ENCODE data around the gene FOXL3. TPM values are rescaled to one million over a fixed set of nuclear protein-coding genes. Genes with fewer than 3 reads are reported as not detected.
A peak's percentile ranks its signal among the peaks of the same experiment; 100 is the strongest.
"Not testable (repeated sequence)": the region's sequence is repeated elsewhere in the genome, so short reads cannot be mapped to it uniquely, and the experiment has no call there.

FOXL3 gene
- total RNA-seq, 1 experiment from 2014 or later = not detected

GRCh38 chr7:242826-243579 is 47.0 kb upstream of the FOXL3 start:
- H3K4me3 ChIP-seq (ENCODE audit: low read depth in 2 of 2, low read length in 2 of 2); H3K27me3 ChIP-seq (ENCODE audit: control insufficient read depth, insufficient read depth, low read length); ATAC-seq; H3K9me3 ChIP-seq (ENCODE audit: control insufficient read depth, insufficient read depth, low read depth, low read length); BruUV-seq (replicated peaks); in situ Hi-C loops (cut with HindIII; ENCODE audit: low pct_unique_long_range_greater_than_20kb, low sequenced_read_pairs); H3K36me3 ChIP-seq (ENCODE audit: control insufficient read depth, insufficient read depth, low read length); CTCF ChIA-PET; POLR2A ChIA-PET; intact Hi-C loops (cut with micrococcal nuclease; ENCODE audit: unreplicated experiment); DNase-seq (ENCODE audit: low read depth, low spot score): not testable (repeated sequence)
- Histone ChIP-seq H3K4me1 (ENCODE audit: control insufficient read depth, insufficient read depth, low read length) (peaks cover 18% of the 10 kb centered on the region), H3K27ac (ENCODE audit: low read length) (peak overlapping the region; percentile 2; the same call in 1 of the 2 replicates)

GRCh38 chr7:243580-243978 is 46.4 kb upstream of the FOXL3 start:
- H3K4me3 ChIP-seq (ENCODE audit: low read depth in 2 of 2, low read length in 2 of 2); H3K27ac ChIP-seq (ENCODE audit: low read length); POLR2A ChIA-PET; DNase-seq (ENCODE audit: low read depth, low spot score); ATAC-seq; H3K36me3 ChIP-seq (ENCODE audit: control insufficient read depth, insufficient read depth, low read length); H3K9me3 ChIP-seq (ENCODE audit: control insufficient read depth, insufficient read depth, low read depth, low read length); BruUV-seq (replicated peaks); CTCF ChIA-PET; intact Hi-C loops (cut with micrococcal nuclease; ENCODE audit: unreplicated experiment); H3K27me3 ChIP-seq (ENCODE audit: control insufficient read depth, insufficient read depth, low read length); in situ Hi-C loops (cut with HindIII; ENCODE audit: low pct_unique_long_range_greater_than_20kb, low sequenced_read_pairs): not testable (repeated sequence)
- peaks cover 18% of the 10 kb centered on the region for H3K4me1 ChIP-seq (ENCODE audit: control insufficient read depth, insufficient read depth, low read length)

- Histone ChIP-seq H3K36me3 (ENCODE audit: control insufficient read depth, insufficient read depth, low read length) (no peaks in the 10 kb centered on the region), H3K27me3 (ENCODE audit: control insufficient read depth, insufficient read depth, low read length) (no peaks in the 10 kb centered on the region), H3K9me3 (ENCODE audit: control insufficient read depth, insufficient read depth, low read depth, low read length) (no peaks in the 10 kb centered on the region), H3K27ac (ENCODE audit: low read length) (no peak overlapping the region), H3K4me3 (ENCODE audit: low read depth in 2 of 2, low read length in 2 of 2) (no peak overlapping the region), H3K4me1 (ENCODE audit: control insufficient read depth, insufficient read depth, low read length) (peaks cover 18% of the 10 kb centered on the region)
- no TSS peak for BruUV-seq (replicated peaks)
- ATAC-seq (no peak), DNase-seq (ENCODE audit: low read depth, low spot score) (no peak)
- CTCF ChIA-PET = no interaction called here
- POLR2A ChIA-PET = no interaction called here
- intact Hi-C loops (cut with micrococcal nuclease; ENCODE audit: unreplicated experiment) (no loop called here), in situ Hi-C loops (cut with HindIII; ENCODE audit: low pct_unique_long_range_greater_than_20kb, low sequenced_read_pairs) (no loop called here)
- TF ChIP-seq SIN3A (IDR thresholded peaks at IDR 0.05; ENCODE audit: borderline replicate concordance, insufficient read depth, low read depth, low read length) = no peak
- no peak for TF ChIP-seq CTCF (IDR thresholded peaks at IDR 0.05)
- no peak for TF ChIP-seq TCF7L2 (IDR thresholded peaks at IDR 0.05; ENCODE audit: low read depth, low read length)
- no peak for TF ChIP-seq POLR2AphosphoS5 (IDR thresholded peaks at IDR 0.05; ENCODE audit: low read depth, low read length)
- no peak for TF ChIP-seq REST (IDR thresholded peaks at IDR 0.05; ENCODE audit: insufficient read depth in 1 of 2, low read depth in 2 of 2, low read length in 1 of 2)
These were observed 45.0 kb upstream of the FOXL3 start for GRCh38 chr7:244974-245373.

Measured in Panc1 (cell line).